ENCODE results near the gene LTF.
"Not testable (repeated sequence)": the region's sequence is repeated elsewhere in the genome, so short reads cannot be mapped to it uniquely, and the experiment has no call there.

The LTF gene

DNA sequence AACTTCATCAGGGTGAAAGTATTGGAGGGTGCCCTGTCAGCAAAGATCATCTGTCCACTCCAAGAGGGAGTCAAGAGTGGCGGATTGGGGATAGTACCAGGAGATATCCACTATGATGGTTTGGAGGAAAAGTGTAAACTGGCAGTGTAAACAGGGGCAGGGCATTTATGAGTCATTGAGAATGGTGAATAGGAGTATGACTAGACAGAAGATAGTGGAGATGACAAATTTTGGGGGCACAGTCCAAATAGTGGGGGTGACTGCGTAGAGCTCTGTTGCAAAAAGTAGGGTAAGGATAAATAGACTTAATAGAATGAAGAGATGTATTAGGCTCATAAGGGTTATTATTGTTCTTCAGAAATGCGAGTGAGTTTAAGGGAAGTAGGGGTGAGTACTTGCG, 75.9 kb downstream of the LTF start:
- FAIRE-seq, result not testable (repeated sequence)

DNA sequence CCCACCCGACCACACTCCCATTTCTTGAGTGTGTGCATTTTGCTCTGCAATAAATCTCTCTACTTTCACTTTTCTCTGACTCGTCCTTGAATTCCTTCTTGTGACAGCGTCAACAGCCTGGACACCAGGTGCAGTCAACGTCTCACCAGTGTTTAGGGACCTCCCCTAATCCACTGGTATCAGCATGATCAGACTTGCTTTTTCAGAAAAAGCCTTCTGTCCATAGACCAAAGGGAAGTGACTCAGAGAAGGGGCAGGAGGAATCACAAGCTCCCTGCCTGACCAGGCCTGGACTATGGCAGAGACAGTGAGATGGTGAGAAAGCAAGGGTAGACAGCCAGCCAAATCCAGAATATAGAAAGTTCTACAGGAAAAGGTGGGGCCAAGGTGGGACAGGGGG, 78.5 kb downstream of the LTF start:
- FAIRE-seq, result no peak
